ENCODE results near the gene HSH2D.
"Not testable (repeated sequence)": the region's sequence is repeated elsewhere in the genome, so short reads cannot be mapped to it uniquely, and the experiment has no call there.

The HSH2D gene

GRCh38 chr19:16159655-16160054 is 16.2 kb downstream of the HSH2D start:
- Mint-ChIP-seq H3K27me3 (no peaks in the 10 kb centered on the region), H3K4me1 (ENCODE audit: low read depth) (peaks cover 20% of the 10 kb centered on the region), H3K4me3 (no peak overlapping the region), H3K27ac (no peak overlapping the region), H3K36me3 (ENCODE audit: low read depth) (peaks cover 32% of the 10 kb centered on the region), H3K9me3 (no peaks in the 10 kb centered on the region)
- DNase-seq: no peak

GRCh38 chr19:16160445-16160942 is 17.0 kb downstream of the HSH2D start:
- DNase-seq: peak; percentile 43
- Mint-ChIP-seq H3K36me3 (ENCODE audit: low read depth) (peaks cover 25% of the 10 kb centered on the region), H3K27me3 (no peaks in the 10 kb centered on the region), H3K27ac (peak overlapping the region; percentile 95), H3K4me3 (peak overlapping the region; percentile 56), H3K9me3 (no peaks in the 10 kb centered on the region), H3K4me1 (ENCODE audit: low read depth) (peaks cover 20% of the 10 kb centered on the region)

- peak; percentile 58 for DNase-seq
- Mint-ChIP-seq H3K4me3 (peak overlapping the region; percentile 56), H3K27me3 (no peaks in the 10 kb centered on the region)
Observed at GRCh38 chr19:16160943-16161560, 17.6 kb downstream of the HSH2D start.

GRCh38 chr19:16161840-16162239 is 18.4 kb downstream of the HSH2D start:
- no peak for DNase-seq
- Mint-ChIP-seq H3K4me3 (no peak overlapping the region), H3K36me3 (ENCODE audit: low read depth) (peaks cover 12% of the 10 kb centered on the region), H3K27me3 (no peaks in the 10 kb centered on the region), H3K4me1 (ENCODE audit: low read depth) (peaks cover 20% of the 10 kb centered on the region), H3K9me3 (no peaks in the 10 kb centered on the region), H3K27ac (peak overlapping the region; percentile 89)

More at GRCh38 chr19:16160943-16161560, 17.6 kb downstream of the HSH2D start:
- H3K36me3 Mint-ChIP-seq (ENCODE audit: low read depth): peaks cover 20% of the 10 kb centered on the region
- peaks cover 20% of the 10 kb centered on the region for H3K4me1 Mint-ChIP-seq (ENCODE audit: low read depth)
- H3K27ac Mint-ChIP-seq: peak overlapping the region; percentile 95
- H3K9me3 Mint-ChIP-seq: no peaks in the 10 kb centered on the region

- Mint-ChIP-seq H3K4me1 (ENCODE audit: low read depth) (peaks cover 28% of the 10 kb centered on the region), H3K9me3 (no peaks in the 10 kb centered on the region)
- DNase-seq: no peak
Observed at GRCh38 chr19:16164222-16164890, 20.9 kb downstream of the HSH2D start.

GRCh38 chr19:16166417-16166816 is 22.9 kb downstream of the HSH2D start:
- H3K4me3 Mint-ChIP-seq: no peak overlapping the region
- no peak overlapping the region for H3K27ac Mint-ChIP-seq
- H3K27me3 Mint-ChIP-seq: no peaks in the 10 kb centered on the region
- peaks cover 14% of the 10 kb centered on the region for H3K4me1 Mint-ChIP-seq (ENCODE audit: low read depth)
- H3K9me3 Mint-ChIP-seq: no peaks in the 10 kb centered on the region
- no peak for DNase-seq
- H3K36me3 Mint-ChIP-seq (ENCODE audit: low read depth): no peaks in the 10 kb centered on the region

More at GRCh38 chr19:16164222-16164890, 20.9 kb downstream of the HSH2D start:
- H3K36me3 Mint-ChIP-seq (ENCODE audit: low read depth): no peaks in the 10 kb centered on the region
- H3K27ac Mint-ChIP-seq: no peak overlapping the region
- H3K27me3 Mint-ChIP-seq: no peaks in the 10 kb centered on the region
- H3K4me3 Mint-ChIP-seq: no peak overlapping the region

GRCh38 chr19:16167055-16167454 is 23.6 kb downstream of the HSH2D start:
- no peak for DNase-seq
- H3K9me3 Mint-ChIP-seq: no peaks in the 10 kb centered on the region
- H3K4me1 Mint-ChIP-seq (ENCODE audit: low read depth): peaks cover 9% of the 10 kb centered on the region
- no peaks in the 10 kb centered on the region for H3K27me3 Mint-ChIP-seq
- no peaks in the 10 kb centered on the region for H3K36me3 Mint-ChIP-seq (ENCODE audit: low read depth)
- H3K4me3 Mint-ChIP-seq: no peak overlapping the region
- no peak overlapping the region for H3K27ac Mint-ChIP-seq

GRCh38 chr19:16168465-16169081 is 25.1 kb downstream of the HSH2D start:
- no peak for DNase-seq
- Mint-ChIP-seq H3K27ac (no peak overlapping the region), H3K27me3 (no peaks in the 10 kb centered on the region), H3K4me1 (ENCODE audit: low read depth) (peaks cover 9% of the 10 kb centered on the region), H3K36me3 (ENCODE audit: low read depth) (no peaks in the 10 kb centered on the region), H3K4me3 (no peak overlapping the region), H3K9me3 (no peaks in the 10 kb centered on the region)

- Mint-ChIP-seq H3K9me3 (peaks cover 2% of the 10 kb centered on the region), H3K36me3 (ENCODE audit: low read depth) (no peaks in the 10 kb centered on the region), H3K4me1 (ENCODE audit: low read depth) (peaks cover 9% of the 10 kb centered on the region), H3K4me3 (no peak overlapping the region), H3K27ac (no peak overlapping the region), H3K27me3 (no peaks in the 10 kb centered on the region)
- DNase-seq: no peak
Observed at GRCh38 chr19:16170134-16170533, 26.6 kb downstream of the HSH2D start.

- no peaks in the 10 kb centered on the region for H3K4me1 Mint-ChIP-seq (ENCODE audit: low read depth)
- H3K9me3 Mint-ChIP-seq: peaks cover 2% of the 10 kb centered on the region
- DNase-seq: no peak
- no peak overlapping the region for H3K4me3 Mint-ChIP-seq
- H3K27ac Mint-ChIP-seq: no peak overlapping the region
- H3K27me3 Mint-ChIP-seq: no peaks in the 10 kb centered on the region
- H3K36me3 Mint-ChIP-seq (ENCODE audit: low read depth): no peaks in the 10 kb centered on the region
Observed at GRCh38 chr19:16175954-16176353, 32.5 kb downstream of the HSH2D start.

- not testable (repeated sequence) for H3K27ac Mint-ChIP-seq; H3K4me3 Mint-ChIP-seq; H3K36me3 Mint-ChIP-seq (ENCODE audit: low read depth); H3K9me3 Mint-ChIP-seq; DNase-seq; H3K4me1 Mint-ChIP-seq (ENCODE audit: low read depth); H3K27me3 Mint-ChIP-seq
Observed at GRCh38 chr19:16178866-16179265, 35.4 kb downstream of the HSH2D start.

- Mint-ChIP-seq H3K27ac (no peak overlapping the region), H3K27me3 (no peaks in the 10 kb centered on the region), H3K4me1 (ENCODE audit: low read depth) (peaks cover 15% of the 10 kb centered on the region), H3K4me3 (no peak overlapping the region), H3K9me3 (no peaks in the 10 kb centered on the region), H3K36me3 (ENCODE audit: low read depth) (peaks cover 6% of the 10 kb centered on the region)
- no peak for DNase-seq
Observed at GRCh38 chr19:16180611-16181010, 37.1 kb downstream of the HSH2D start.

GRCh38 chr19:16184665-16185122 is 41.2 kb downstream of the HSH2D start:
- Mint-ChIP-seq H3K9me3 (no peaks in the 10 kb centered on the region), H3K4me1 (ENCODE audit: low read depth) (peaks cover 39% of the 10 kb centered on the region), H3K36me3 (ENCODE audit: low read depth) (peaks cover 40% of the 10 kb centered on the region), H3K4me3 (peak overlapping the region; percentile 100), H3K27me3 (no peaks in the 10 kb centered on the region), H3K27ac (peak overlapping the region; percentile 99)
- DNase-seq: no peak

GRCh38 chr19:16185123-16185767 is 41.8 kb downstream of the HSH2D start, which contains the start of gene FAM32A:
Gene FAM32A (plus strand): TSS chr19:16185410. CDS start chr19:16185443, 33 bp downstream.
- Mint-ChIP-seq H3K36me3 (ENCODE audit: low read depth) (peaks cover 46% of the 10 kb centered on the region), H3K9me3 (no peaks in the 10 kb centered on the region), H3K27ac (peak within 1 kb of the TSS; percentile 99), H3K4me3 (peak within 1 kb of the TSS; percentile 100), H3K27me3 (no peaks in the 10 kb centered on the region), H3K4me1 (ENCODE audit: low read depth) (peaks cover 41% of the 10 kb centered on the region)
- peak; percentile 98 for DNase-seq

Measured in activated T-cell treated with anti-CD3 and anti-CD28 coated beads, Interleukin-2, amount 50 U/mL, for 24 hours (primary cell).